A673 (cell line): ENCODE results near the gene NELFE.

ENCODE experiments used
- EZH2 ChIP-seq: fragments of 200-600 bp; sonication (generic); IDR thresholded peaks from 2 replicates; pipeline ENCODE4 v1.6.1; 2017; ENCODE audit warnings: borderline replicate concordance, low read depth, mild to moderate bottlenecking, mixed read lengths, antibody characterized with exemption, low read length; ENCODE audit not compliant: poor library complexity, severe bottlenecking
- TF ChIP-seq, protein P1 (sequence below): fragments of 300-800, 200-600 bp; sonication (generic); conservative IDR thresholded peaks from 2 replicates; pipeline ENCODE4 v1.5.1; 2017; ENCODE audit warnings: low read depth, mild to moderate bottlenecking, antibody characterized with exemption, low read length, moderate library complexity, mixed read lengths

DNA sequence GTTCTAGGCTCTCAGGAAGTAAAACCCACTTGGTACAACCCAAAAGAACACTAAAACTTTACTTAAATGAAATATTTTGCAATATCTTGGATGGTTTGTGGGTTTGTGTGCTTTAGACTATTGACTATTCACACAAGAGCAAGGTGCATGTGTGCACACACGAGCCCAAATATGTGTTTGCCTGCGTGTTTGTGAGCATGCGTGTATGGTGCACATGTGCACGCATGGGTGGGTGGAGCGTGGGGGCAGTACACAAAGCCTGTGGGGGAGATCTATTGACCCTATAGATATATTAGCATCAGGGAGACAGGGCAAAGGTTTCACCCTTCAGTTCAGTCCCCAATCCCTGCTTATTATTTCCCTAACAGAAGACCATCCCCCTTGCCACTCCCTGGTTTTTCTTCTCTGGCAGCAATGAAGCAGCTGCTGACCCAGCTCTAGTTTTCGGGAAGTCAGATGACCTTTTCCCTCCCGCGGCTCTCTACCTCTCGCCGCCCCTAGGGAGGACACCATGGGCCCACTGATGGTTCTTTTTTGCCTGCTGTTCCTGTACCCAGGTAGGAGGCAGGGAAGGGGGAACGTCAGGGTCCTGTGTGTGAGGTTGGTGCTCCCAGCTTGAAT is 31.4 kb downstream of the NELFE start, which contains the start of gene C2:
- TF ChIP-seq, protein P1, sequence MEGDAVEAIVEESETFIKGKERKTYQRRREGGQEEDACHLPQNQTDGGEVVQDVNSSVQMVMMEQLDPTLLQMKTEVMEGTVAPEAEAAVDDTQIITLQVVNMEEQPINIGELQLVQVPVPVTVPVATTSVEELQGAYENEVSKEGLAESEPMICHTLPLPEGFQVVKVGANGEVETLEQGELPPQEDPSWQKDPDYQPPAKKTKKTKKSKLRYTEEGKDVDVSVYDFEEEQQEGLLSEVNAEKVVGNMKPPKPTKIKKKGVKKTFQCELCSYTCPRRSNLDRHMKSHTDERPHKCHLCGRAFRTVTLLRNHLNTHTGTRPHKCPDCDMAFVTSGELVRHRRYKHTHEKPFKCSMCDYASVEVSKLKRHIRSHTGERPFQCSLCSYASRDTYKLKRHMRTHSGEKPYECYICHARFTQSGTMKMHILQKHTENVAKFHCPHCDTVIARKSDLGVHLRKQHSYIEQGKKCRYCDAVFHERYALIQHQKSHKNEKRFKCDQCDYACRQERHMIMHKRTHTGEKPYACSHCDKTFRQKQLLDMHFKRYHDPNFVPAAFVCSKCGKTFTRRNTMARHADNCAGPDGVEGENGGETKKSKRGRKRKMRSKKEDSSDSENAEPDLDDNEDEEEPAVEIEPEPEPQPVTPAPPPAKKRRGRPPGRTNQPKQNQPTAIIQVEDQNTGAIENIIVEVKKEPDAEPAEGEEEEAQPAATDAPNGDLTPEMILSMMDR, result no peak
- no peak for TF ChIP-seq EZH2
